GM13976 (cell line): ENCODE data around the gene AGTPBP1.

Source experiments
- DNase-seq: peaks from one replicate; pipeline ENCODE4 v3.0.0; 2012; ENCODE audit warnings: low spot score
- in situ Hi-C: fragments of 300-500 bp; cut with MboI; formaldehyde crosslinking; loops from one replicate; pipeline ENCODE4 v1.12.0; 2022; ENCODE audit warnings: low sequenced_read_pairs, mixed read lengths, inconsistent platforms; ENCODE audit not compliant: unreplicated experiment
- TF ChIP-seq, protein P1 (sequence below): IDR thresholded peaks from 2 replicates; pipeline ENCODE4 v1.5.1; 2012; ENCODE audit warnings: borderline replicate concordance, mild to moderate bottlenecking; ENCODE audit not compliant: insufficient read depth; ENCODE audit errors: extremely low read depth, missing control alignments, control extremely low read depth

The AGTPBP1 gene

DNA sequence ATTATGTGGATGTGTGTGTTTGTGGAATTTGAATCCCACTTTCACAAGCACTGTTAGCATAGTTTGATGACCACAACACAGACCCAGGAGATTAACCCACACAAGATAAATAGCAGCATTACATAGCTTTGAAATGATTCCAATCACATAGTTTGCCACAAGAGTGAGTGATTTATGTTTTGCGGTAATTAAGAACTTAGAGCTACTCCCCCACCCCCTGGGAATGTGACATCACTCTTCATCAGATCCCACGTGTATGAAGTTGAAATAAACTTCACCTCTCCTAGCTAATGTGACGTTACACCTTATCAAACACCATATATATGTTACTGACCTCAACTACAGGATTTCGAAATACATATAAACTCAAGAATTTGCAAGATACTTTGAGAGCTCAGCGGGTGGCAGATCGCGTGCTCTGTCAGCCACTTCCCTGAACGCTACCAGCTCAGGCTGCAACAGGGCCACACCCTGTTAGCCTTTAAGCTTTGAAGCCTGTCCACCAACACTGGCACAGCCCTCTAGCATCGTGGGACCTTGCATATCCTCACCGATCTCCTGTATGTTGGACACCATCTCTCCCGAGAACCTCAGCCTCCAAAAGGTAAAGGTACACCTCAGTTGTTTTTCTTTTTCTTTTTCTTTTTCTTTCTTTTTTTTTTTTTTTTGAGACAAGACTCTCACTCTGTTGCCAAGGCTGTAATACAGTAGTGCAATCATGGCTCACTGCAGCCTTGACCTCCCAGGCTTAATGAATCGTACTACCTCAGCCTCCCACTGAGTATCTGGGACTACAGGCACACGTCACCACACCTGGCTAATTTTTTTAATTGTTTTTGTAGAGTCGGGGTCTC lies 1.7 kb upstream of the AGTPBP1 start:
- no peak for DNase-seq
- TF ChIP-seq, protein P1, sequence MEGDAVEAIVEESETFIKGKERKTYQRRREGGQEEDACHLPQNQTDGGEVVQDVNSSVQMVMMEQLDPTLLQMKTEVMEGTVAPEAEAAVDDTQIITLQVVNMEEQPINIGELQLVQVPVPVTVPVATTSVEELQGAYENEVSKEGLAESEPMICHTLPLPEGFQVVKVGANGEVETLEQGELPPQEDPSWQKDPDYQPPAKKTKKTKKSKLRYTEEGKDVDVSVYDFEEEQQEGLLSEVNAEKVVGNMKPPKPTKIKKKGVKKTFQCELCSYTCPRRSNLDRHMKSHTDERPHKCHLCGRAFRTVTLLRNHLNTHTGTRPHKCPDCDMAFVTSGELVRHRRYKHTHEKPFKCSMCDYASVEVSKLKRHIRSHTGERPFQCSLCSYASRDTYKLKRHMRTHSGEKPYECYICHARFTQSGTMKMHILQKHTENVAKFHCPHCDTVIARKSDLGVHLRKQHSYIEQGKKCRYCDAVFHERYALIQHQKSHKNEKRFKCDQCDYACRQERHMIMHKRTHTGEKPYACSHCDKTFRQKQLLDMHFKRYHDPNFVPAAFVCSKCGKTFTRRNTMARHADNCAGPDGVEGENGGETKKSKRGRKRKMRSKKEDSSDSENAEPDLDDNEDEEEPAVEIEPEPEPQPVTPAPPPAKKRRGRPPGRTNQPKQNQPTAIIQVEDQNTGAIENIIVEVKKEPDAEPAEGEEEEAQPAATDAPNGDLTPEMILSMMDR: no peak
- in situ Hi-C loops: no loop called here

DNA sequence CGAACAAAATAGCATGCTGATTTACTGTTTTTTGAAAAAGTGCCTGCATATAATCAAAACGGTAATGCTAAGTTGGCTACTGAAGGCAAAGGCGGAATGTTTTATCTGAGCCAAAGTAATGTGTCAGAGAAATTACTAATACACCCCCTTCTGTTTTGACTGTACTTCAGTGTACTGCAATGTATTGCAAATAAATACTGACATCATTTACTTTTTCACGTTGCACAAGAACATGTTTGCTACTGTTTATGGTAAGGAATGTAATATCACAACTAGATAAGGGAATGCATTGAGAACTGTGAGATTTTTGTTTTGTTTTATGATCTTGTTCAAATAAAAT lies 813 bp upstream of the AGTPBP1 start:
- DNase-seq: no peak
- in situ Hi-C loops: no loop called here
- TF ChIP-seq, protein P1: no peak

DNA sequence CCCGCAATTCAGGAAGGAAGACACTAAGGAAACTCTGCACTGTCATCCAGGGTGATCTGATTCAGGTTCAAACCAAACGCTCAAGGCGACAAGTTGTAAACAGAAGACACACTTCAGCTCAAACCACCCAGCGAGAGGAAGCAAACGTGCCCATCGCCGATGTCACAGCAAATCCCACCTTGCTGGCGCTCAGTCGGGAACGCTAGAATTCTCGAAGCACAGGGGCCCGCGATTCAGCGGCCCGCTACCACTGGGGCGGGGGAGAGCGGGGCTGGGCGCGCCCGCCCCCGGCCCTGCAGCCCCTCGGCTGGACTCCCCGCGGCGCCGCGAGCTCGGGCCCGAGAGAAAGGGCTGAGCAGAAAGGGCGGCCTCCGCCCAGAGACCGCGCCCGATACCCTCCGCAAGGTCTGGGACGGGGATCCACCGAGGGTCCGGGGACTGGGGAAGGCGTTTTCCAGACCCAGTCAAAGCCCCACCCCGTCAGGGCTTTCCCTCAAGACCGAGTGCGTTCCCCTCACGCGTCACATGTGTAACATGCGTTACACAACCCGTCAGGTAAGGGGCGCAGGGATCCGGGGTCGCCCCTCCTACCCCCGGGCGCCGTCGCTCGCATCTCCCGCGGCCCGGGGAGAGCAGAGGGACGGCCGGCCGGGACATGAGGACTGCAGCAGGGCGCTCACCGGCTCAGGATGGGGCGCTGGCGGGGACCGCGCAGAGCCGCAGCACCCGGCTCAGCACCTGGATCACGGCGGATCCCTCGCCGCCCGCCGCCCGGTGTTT lies 469 bp downstream of the AGTPBP1 start:
- TF ChIP-seq, protein P1: peak; percentile 2
- in situ Hi-C loops: no loop called here
- peak; percentile 65 for DNase-seq

DNA sequence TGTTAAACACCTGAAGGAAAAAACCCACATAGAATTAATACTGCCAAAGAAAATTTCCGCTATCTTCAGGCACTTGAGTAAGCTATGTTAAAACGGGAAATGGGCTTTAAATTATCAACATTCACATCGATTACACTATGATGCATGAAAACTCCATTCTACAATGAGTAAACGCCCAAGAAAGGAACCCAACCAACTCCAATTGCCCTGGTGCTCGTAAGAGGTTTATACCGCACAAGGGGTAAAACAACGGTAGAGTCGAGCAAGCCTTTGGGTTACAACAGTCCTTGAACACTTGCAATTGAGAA lies 1.0 kb downstream of the AGTPBP1 start:
- DNase-seq: no peak
- in situ Hi-C loops: no loop called here
- TF ChIP-seq, protein P1: no peak

DNA sequence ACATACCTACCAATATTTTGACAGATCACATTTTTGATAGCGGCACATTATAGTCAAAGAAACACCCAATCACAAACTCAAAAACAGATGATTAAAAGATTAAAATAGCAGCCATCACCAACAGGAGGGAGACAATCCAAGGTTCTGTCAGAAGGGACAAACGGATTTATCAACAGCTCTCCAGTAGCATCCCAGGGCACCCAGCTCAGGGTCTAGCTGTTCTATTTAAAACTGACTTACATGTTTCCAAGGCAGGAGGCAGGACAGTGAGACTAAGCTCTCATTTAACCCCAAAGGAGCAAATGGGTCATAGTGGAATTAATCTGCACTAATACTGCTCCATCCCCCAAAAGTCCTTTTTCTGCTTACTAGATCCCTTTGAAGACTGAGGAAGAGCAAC lies 3.2 kb downstream of the AGTPBP1 start:
- in situ Hi-C loops: no loop called here
- TF ChIP-seq, protein P1: no peak
- no peak for DNase-seq

DNA sequence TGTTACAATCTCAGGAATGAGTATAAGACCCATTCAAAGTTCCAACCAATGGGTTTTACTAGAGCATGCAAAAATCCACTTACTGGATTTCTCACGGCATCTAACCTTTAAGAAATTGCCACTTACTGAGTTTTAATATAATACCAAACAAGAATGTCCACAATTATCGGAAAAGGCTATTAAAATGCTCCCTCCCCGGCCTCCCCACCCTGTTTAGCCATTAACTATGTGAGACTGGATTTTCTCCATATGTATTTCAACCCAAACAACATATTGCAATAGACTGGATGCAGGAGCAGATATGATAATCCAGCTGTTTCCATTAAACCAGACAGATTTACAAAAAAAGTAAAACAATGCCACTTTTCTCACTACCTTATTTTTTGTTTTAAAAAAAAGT lies 4.1 kb downstream of the AGTPBP1 start:
- in situ Hi-C loops: no loop called here
- TF ChIP-seq, protein P1: no peak

More for the DNA sequence above, 4.1 kb downstream of the AGTPBP1 start:
- DNase-seq: no peak
